ENCODE measurements around the gene LYST.

LYST gene

GRCh38 chr1:235617140-235617539, 249.6 kb downstream of the LYST start:
- no peaks in the 10 kb centered on the region for H3K9me3 ChIP-seq (ENCODE audit: control insufficient read depth, low read length)

DNA sequence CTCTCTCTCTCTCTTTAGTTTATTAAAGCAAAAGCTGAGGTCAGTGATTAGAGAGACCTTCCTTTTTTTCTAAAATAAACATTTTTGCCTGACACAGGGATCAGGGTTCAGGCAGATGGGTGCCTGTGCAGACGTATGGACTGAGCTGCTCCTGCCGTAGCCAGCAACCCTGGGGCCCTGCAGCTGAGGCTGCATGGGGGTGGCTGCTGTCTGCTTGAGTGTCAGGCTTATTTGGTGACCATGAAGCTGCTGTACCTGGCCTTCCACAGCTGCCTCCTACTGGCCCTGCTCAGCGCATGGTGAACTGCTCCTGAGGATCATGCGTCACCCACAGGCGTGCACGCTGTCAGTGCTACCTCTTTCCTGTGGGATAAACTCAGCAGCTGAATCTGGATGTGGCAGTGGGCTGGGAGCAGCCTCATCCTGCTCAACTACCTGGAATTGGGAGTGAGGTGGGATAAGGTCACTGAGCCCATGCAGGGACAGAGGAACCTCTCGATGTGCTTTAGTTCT, 252.2 kb downstream of the LYST start:
- Histone ChIP-seq H3K18ac (ENCODE audit: low read depth in 1 of 2, low read length in 2 of 2) (no peak overlapping the region), H3K4ac (ENCODE audit: low read depth in 1 of 2, low read length in 2 of 2) (no peak overlapping the region)
- 76% methylated on average over 7 of the region's 7 CpGs for WGBS

More at GRCh38 chr1:235617140-235617539, 249.6 kb downstream of the LYST start:
- Histone ChIP-seq H3K79me1 (replicated peaks; ENCODE audit: low read length, poor library complexity, severe bottlenecking) (no peaks in the 10 kb centered on the region), H3K4me2 (ENCODE audit: low read length, poor library complexity, severe bottlenecking) (no peak overlapping the region), H3K4me3 (ENCODE audit: insufficient read depth in 1 of 2, low read depth in 1 of 2, low read length in 2 of 2) (no peak overlapping the region), H3K18ac (ENCODE audit: low read depth in 1 of 2, low read length in 2 of 2) (no peak overlapping the region), H4K91ac (ENCODE audit: low read length) (no peak overlapping the region), H2BK5ac (ENCODE audit: low read depth, low read length, poor library complexity, severe bottlenecking) (no peak overlapping the region), H4K8ac (ENCODE audit: low read length) (no peak overlapping the region), H3K4ac (ENCODE audit: low read depth in 1 of 2, low read length in 2 of 2) (no peak overlapping the region), H2BK15ac (ENCODE audit: low read depth, poor library complexity, severe bottlenecking) (no peak overlapping the region), H3K27ac (ENCODE audit: low read length, poor library complexity, severe bottlenecking) (no peak overlapping the region), H3K4me1 (ENCODE audit: control insufficient read depth, insufficient read depth, low read depth, low read length) (peaks cover 6% of the 10 kb centered on the region), H3K27me3 (ENCODE audit: control insufficient read depth in 1 of 2, insufficient read depth in 1 of 2, low read length in 2 of 2) (peaks cover 14 to 33% of the 10 kb centered on the region in 2 experiments), H2AFZ (ENCODE audit: low read depth, low read length) (no peak overlapping the region), H3K36me3 (ENCODE audit: control insufficient read depth in 1 of 2, insufficient read depth in 2 of 2, low read depth in 1 of 2, low read length in 2 of 2) (no peaks in the 10 kb centered on the region), H2BK12ac (ENCODE audit: low read length in 2 of 2) (no peak overlapping the region), H3K14ac (ENCODE audit: low read length in 2 of 2) (no peak overlapping the region), H2BK120ac (ENCODE audit: low read depth, low read length) (no peak overlapping the region), H3K9ac (ENCODE audit: low read length) (no peak overlapping the region), H2AK5ac (ENCODE audit: low read length, severe bottlenecking) (peak overlapping the region; percentile 61), H3K23ac (ENCODE audit: low read length in 2 of 2) (no peak overlapping the region)
- DNase-seq = no peak
- WGBS = 92% methylated on average over 3 of the region's 3 CpGs

GRCh38 chr1:235613602-235614001, 253.1 kb downstream of the LYST start:
- no peak overlapping the region for H4K8ac ChIP-seq (ENCODE audit: low read length)
- no peak overlapping the region for H2BK120ac ChIP-seq (ENCODE audit: low read depth, low read length)
- H3K23ac ChIP-seq (ENCODE audit: low read length in 2 of 2) = no peak overlapping the region
- no peak overlapping the region for H3K4me3 ChIP-seq (ENCODE audit: insufficient read depth in 1 of 2, low read depth in 1 of 2, low read length in 2 of 2)
- H2BK15ac ChIP-seq (ENCODE audit: low read depth, poor library complexity, severe bottlenecking) = no peak overlapping the region
- no peaks in the 10 kb centered on the region for H3K36me3 ChIP-seq (ENCODE audit: control insufficient read depth in 1 of 2, insufficient read depth in 2 of 2, low read depth in 1 of 2, low read length in 2 of 2)
- H3K9ac ChIP-seq (ENCODE audit: low read length) = no peak overlapping the region
- no peak overlapping the region for H2BK5ac ChIP-seq (ENCODE audit: low read depth, low read length, poor library complexity, severe bottlenecking)
- no peak overlapping the region for H3K4me2 ChIP-seq (ENCODE audit: low read length, poor library complexity, severe bottlenecking)
- no peak overlapping the region for H2BK12ac ChIP-seq (ENCODE audit: low read length in 2 of 2)
- no peak overlapping the region for H3K14ac ChIP-seq (ENCODE audit: low read length in 2 of 2)
- H2AFZ ChIP-seq (ENCODE audit: low read depth, low read length) = no peak overlapping the region
- H3K18ac ChIP-seq (ENCODE audit: low read depth in 1 of 2, low read length in 2 of 2) = no peak overlapping the region
- H3K27ac ChIP-seq (ENCODE audit: low read length, poor library complexity, severe bottlenecking) = no peak overlapping the region
- H3K27me3 ChIP-seq (ENCODE audit: control insufficient read depth in 1 of 2, insufficient read depth in 1 of 2, low read length in 2 of 2) = peaks cover 14 to 39% of the 10 kb centered on the region in 2 experiments
- H3K79me1 ChIP-seq (replicated peaks; ENCODE audit: low read length, poor library complexity, severe bottlenecking) = no peaks in the 10 kb centered on the region
- no peaks in the 10 kb centered on the region for H3K9me3 ChIP-seq (ENCODE audit: control insufficient read depth, low read length)
- no peak overlapping the region for H4K91ac ChIP-seq (ENCODE audit: low read length)
- H3K4ac ChIP-seq (ENCODE audit: low read depth in 1 of 2, low read length in 2 of 2) = no peak overlapping the region
- WGBS = 88% methylated on average over 2 of the region's 2 CpGs
- H3K4me1 ChIP-seq (ENCODE audit: control insufficient read depth, insufficient read depth, low read depth, low read length) = peaks cover 6% of the 10 kb centered on the region
- no peak for DNase-seq
- no peak overlapping the region for H2AK5ac ChIP-seq (ENCODE audit: low read length, severe bottlenecking)

More for the DNA sequence above, 252.2 kb downstream of the LYST start:
- Histone ChIP-seq H4K8ac (ENCODE audit: low read length) (peak overlapping the region; percentile 19), H3K9ac (ENCODE audit: low read length) (no peak overlapping the region), H2BK12ac (ENCODE audit: low read length in 2 of 2) (no peak overlapping the region), H3K79me1 (replicated peaks; ENCODE audit: low read length, poor library complexity, severe bottlenecking) (no peaks in the 10 kb centered on the region), H4K91ac (ENCODE audit: low read length) (peak overlapping the region; percentile 52), H2BK5ac (ENCODE audit: low read depth, low read length, poor library complexity, severe bottlenecking) (no peak overlapping the region), H2AK5ac (ENCODE audit: low read length, severe bottlenecking) (no peak overlapping the region), H3K4me3 (ENCODE audit: insufficient read depth in 1 of 2, low read depth in 1 of 2, low read length in 2 of 2) (no peak overlapping the region), H3K14ac (ENCODE audit: low read length in 2 of 2) (no peak overlapping the region), H2AFZ (ENCODE audit: low read depth, low read length) (no peak overlapping the region), H2BK120ac (ENCODE audit: low read depth, low read length) (no peak overlapping the region), H2BK15ac (ENCODE audit: low read depth, poor library complexity, severe bottlenecking) (no peak overlapping the region), H3K27ac (ENCODE audit: low read length, poor library complexity, severe bottlenecking) (no peak overlapping the region), H3K36me3 (ENCODE audit: control insufficient read depth in 1 of 2, insufficient read depth in 2 of 2, low read depth in 1 of 2, low read length in 2 of 2) (no peaks in the 10 kb centered on the region), H3K27me3 (ENCODE audit: control insufficient read depth in 1 of 2, insufficient read depth in 1 of 2, low read length in 2 of 2) (peaks cover 14 to 35% of the 10 kb centered on the region in 2 experiments), H3K4me2 (ENCODE audit: low read length, poor library complexity, severe bottlenecking) (no peak overlapping the region), H3K4me1 (ENCODE audit: control insufficient read depth, insufficient read depth, low read depth, low read length) (peaks cover 6% of the 10 kb centered on the region), H3K9me3 (ENCODE audit: control insufficient read depth, low read length) (no peaks in the 10 kb centered on the region), H3K23ac (ENCODE audit: low read length in 2 of 2) (no peak overlapping the region)
- no peak for DNase-seq

- H3K4me2 ChIP-seq (ENCODE audit: low read length, poor library complexity, severe bottlenecking) = no peak overlapping the region
- H3K4me3 ChIP-seq (ENCODE audit: insufficient read depth in 1 of 2, low read depth in 1 of 2, low read length in 2 of 2) = no peak overlapping the region
- no peak overlapping the region for H2BK12ac ChIP-seq (ENCODE audit: low read length in 2 of 2)
- H2AFZ ChIP-seq (ENCODE audit: low read depth, low read length) = no peak overlapping the region
- no peak overlapping the region for H4K8ac ChIP-seq (ENCODE audit: low read length)
- H4K91ac ChIP-seq (ENCODE audit: low read length) = no peak overlapping the region
- DNase-seq = no peak
- H3K18ac ChIP-seq (ENCODE audit: low read depth in 1 of 2, low read length in 2 of 2) = no peak overlapping the region
- H3K14ac ChIP-seq (ENCODE audit: low read length in 2 of 2) = no peak overlapping the region
- no peak overlapping the region for H2BK5ac ChIP-seq (ENCODE audit: low read depth, low read length, poor library complexity, severe bottlenecking)
- no peak overlapping the region for H3K9ac ChIP-seq (ENCODE audit: low read length)
- no peak overlapping the region for H3K4ac ChIP-seq (ENCODE audit: low read depth in 1 of 2, low read length in 2 of 2)
- H3K27me3 ChIP-seq (ENCODE audit: control insufficient read depth in 1 of 2, insufficient read depth in 1 of 2, low read length in 2 of 2) = peaks cover 14 to 39% of the 10 kb centered on the region in 2 experiments
- no peak overlapping the region for H3K27ac ChIP-seq (ENCODE audit: low read length, poor library complexity, severe bottlenecking)
- H2BK15ac ChIP-seq (ENCODE audit: low read depth, poor library complexity, severe bottlenecking) = no peak overlapping the region
- no peak overlapping the region for H2BK120ac ChIP-seq (ENCODE audit: low read depth, low read length)
- no peaks in the 10 kb centered on the region for H3K79me1 ChIP-seq (replicated peaks; ENCODE audit: low read length, poor library complexity, severe bottlenecking)
- H3K9me3 ChIP-seq (ENCODE audit: control insufficient read depth, low read length) = no peaks in the 10 kb centered on the region
- H3K23ac ChIP-seq (ENCODE audit: low read length in 2 of 2) = no peak overlapping the region
- H3K4me1 ChIP-seq (ENCODE audit: control insufficient read depth, insufficient read depth, low read depth, low read length) = peaks cover 2% of the 10 kb centered on the region
- no peaks in the 10 kb centered on the region for H3K36me3 ChIP-seq (ENCODE audit: control insufficient read depth in 1 of 2, insufficient read depth in 2 of 2, low read depth in 1 of 2, low read length in 2 of 2)
- 82% methylated on average over 3 of the region's 3 CpGs for WGBS
- no peak overlapping the region for H2AK5ac ChIP-seq (ENCODE audit: low read length, severe bottlenecking)
These were observed 253.9 kb downstream of the LYST start for GRCh38 chr1:235612761-235613160.

Measured in mesenchymal stem cell (in vitro differentiated cells and primary cell).